HG03097 (cell line): Measurements from ENCODE around the gene DCTN5.
"Not testable (repeated sequence)": the region's sequence is repeated elsewhere in the genome, so short reads cannot be mapped to it uniquely, and the experiment has no call there.

Experiments
- ATAC-seq: cut with Tn5 transposase; IDR thresholded peaks from one replicate; pipeline ENCODE4 v1.9.1; 2021; ENCODE audit not compliant: unreplicated experiment, low FRiP score

DCTN5 gene

DNA sequence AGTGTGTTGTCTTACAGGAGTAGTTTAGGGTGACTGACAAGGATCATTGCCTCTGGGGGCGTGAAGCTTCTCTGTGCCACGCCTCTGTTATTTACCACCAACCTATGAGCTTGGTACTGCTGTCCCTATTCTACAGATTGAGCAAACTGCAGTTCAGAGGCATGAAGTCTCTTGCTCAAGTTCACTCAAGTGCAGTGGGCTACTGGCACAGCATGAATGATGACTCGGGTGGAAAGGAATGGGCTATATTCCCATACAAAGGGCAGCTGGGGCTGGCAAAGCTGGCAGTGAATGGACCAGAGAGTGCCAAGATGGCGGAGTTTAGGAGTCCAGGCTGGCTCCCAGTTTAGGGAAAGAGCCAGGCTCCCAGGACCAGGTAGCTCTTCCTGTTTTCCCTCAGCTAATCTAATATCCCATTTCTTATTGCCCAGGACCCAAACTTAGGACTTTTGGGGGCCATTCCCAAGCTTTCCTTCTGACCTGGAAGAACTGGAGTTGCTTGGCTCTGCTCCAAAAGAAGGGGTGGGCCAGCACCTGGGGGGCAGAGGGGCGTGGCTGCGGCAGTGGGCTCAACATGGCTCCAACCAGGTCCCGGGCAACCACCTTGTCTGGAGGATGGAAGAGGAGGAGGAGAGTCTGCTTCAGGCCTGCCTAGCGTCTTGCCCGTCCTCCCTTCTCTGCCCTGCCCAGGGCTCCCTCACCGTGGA is 50.4 kb downstream of the DCTN5 start:
- no peak for ATAC-seq

DNA sequence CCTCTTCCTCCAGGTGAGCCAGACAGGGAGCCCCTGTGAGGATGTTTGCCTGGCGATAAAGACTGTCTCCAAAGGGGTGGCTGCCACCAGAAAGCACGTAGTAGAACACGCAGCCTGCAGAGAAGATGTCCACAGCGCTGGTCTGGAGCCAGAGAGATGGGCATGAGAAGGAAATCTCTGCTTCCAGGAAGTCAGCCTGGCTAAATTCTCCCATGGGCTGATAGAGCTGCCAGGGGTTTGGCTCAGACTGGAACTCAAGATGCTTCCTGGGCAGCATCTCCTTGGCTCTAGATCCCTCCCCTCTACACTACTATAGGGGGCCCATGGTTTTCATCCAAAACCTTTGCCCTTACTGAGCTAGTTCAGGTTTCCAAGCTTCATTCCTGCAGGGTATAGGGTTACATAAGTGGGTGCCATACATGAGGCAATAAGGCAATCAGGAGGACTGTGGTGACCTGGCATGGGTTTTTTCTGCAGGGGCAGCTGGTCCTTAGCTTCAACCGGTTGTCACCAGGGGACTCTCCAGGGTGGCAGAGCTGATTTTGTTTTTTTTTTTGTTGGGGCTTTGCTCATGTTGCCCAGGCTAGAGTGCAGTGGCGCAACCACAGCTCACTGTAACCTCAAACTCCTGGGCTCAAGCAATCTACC is 51.0 kb downstream of the DCTN5 start:
- ATAC-seq, result no peak

DNA sequence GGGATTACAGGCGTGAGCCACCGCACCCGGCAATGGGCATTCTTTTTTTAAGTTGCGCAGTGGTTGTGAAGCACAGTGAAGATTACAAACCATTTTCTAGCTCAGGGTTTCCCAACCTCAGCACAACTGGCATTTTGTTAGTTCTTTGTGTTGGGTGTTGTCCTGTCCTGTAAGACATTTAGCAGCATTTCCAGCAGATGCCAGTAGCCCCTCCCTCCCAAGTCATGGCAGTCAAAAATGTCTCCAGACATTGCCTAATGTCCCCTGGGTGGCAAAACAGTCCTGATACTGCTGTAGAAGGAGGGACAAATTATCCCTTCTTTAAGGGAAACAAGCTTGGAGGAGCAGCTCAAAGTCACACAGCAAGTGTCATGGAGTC is 53.0 kb downstream of the DCTN5 start:
- ATAC-seq, result no peak

DNA sequence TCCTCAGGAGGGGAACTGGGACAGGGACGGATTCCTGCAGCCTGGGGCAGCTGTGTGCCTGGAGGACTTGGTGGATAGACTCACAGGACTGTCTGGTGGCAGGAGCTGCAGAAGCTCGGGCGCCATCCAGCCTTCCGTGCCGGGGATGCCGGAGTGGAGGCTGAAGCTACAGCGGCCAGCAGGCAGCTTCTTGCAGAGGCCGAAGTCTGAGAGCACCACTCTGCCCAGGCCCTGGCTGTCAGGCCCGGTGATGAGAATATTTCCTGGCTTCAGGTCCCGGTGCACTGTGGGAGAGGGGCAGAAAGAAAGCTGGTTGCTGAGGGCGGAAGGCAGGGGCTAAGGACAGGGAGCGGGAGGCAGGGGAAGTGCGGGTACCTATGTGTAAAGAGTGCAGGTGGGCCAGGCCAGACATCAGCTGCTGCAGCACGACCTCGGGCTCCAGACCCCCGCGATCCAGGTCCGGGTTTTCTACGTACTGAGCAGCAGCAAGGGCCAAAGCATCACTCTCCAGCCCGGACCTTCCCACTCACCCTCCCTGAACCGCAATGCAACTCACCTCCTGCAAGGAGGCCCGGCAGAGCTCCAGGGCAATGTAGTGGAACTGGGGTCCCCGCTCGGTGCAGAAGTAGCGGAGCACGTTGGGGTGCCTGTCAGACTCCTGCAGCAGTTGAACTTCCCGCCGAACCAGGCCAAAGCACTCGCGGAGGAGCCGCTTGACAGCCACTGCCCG is 53.5 kb downstream of the DCTN5 start:
- ATAC-seq, result no peak

DNA sequence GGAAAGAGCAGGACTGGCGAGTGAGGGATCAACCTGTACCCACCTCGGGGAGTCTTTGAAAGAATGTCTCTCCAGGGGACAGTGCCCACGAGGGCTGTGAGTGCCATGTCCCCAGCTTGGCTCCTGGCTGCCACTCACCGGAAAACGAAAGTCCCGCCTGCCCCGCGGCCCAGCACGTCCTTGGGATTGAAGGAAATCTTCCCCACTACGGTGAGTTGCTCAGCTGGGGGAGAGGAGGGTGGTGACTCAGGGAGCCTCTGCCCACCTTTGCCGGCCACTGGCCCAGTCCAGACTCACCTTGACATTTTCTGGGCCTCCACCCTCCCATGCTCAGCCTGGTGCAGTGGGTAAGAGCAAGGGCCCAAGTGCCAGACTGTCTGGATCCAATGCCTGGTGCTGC is 54.5 kb downstream of the DCTN5 start:
- no peak for ATAC-seq

DNA sequence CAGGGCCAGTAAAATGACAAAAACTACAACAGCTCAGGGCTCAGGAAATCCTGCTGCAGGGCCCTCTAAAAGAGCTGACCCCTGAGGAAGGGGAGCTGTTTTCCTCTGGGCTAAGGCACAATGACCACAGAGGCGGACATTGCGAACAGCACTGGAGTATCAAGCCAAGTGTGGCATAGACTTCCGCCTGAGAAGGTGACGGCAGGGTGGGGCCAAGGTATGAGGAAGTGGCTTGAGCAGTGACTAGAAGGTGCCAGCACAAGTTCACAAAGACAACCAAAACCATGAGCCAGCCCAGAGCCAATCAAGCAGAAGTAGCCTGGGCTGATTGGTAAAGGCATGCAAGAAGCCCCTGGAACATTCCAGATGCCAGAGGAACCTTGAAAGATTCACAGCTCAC is 57.8 kb downstream of the DCTN5 start:
- no peak for ATAC-seq

DNA sequence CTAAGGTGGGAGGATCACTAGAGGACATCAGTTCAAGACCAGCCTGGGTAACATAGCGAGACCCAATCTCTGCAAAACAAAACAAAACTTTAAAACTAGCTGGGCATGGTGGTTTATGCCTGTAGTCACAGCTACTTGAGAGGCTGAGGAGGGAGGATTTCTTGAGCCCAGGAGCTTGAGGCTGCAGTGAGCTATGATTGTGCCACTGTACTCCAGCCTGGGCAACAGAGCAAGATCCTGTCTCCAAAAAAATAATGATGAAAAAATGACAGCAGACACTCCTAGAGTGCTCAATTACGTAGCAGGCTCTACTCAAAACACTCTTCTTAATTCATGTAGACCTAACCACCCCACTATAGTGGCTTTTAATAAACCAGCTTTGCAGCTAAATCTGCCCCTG is 58.8 kb downstream of the DCTN5 start:
- ATAC-seq, result no peak

DNA sequence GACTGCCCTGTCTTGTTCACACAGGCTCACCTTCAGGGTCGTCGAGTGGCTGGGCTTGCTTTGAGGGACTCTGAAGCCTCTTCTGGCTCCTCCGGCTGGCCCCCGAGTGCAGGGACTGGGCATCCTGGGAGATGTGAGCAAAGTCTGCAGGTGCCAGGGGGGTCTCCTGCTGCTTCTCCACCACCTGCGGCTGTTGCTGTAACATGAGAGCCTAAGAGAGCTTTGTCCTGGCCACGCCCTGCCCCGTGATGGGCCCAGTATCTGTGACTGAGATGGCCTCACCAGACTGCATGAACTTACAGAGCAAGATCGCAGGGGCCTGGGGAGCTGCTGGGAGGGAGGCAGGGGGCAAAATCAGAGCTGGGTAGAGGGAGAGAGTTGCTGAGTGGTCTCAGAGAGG is 59.2 kb downstream of the DCTN5 start:
- ATAC-seq, result no peak

DNA sequence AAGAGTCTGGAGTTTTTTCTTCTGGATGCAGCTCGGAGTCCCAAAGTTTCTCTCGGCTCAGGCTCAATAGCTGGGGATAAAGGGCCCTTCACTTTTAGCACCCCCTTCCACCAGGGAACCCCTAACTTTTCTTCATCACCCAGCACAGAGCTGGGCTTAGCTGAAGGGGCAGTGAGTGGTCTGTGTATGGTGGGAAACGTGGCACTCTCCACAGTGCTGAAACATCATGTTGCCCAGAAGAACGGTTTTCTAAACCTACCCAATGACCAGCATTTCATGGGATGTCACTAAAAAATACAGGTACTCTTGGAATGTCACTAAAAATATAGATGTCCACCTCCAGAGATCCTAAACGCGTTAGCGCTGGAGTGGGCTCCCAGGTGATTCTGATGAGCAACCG is 59.8 kb downstream of the DCTN5 start:
- no peak for ATAC-seq

DNA sequence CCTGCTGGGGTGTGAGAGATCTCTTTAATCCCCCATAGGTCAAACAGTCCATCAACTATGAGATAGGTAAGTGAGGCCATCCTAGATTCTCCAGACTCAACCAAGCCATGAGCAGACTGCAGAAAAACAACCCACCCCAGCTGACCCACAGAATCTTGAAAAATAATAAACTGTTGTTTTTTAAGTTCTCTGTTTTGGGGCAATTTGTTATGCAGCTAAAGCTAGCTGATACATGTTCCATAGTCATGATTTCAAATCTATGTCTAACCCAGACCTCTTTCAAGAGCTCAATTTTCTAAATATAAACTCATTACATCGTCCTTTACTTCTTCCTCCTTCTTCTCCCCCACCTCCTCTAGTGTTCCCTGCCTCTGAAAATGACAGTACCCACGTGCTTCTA is 61.7 kb downstream of the DCTN5 start:
- no peak for ATAC-seq

DNA sequence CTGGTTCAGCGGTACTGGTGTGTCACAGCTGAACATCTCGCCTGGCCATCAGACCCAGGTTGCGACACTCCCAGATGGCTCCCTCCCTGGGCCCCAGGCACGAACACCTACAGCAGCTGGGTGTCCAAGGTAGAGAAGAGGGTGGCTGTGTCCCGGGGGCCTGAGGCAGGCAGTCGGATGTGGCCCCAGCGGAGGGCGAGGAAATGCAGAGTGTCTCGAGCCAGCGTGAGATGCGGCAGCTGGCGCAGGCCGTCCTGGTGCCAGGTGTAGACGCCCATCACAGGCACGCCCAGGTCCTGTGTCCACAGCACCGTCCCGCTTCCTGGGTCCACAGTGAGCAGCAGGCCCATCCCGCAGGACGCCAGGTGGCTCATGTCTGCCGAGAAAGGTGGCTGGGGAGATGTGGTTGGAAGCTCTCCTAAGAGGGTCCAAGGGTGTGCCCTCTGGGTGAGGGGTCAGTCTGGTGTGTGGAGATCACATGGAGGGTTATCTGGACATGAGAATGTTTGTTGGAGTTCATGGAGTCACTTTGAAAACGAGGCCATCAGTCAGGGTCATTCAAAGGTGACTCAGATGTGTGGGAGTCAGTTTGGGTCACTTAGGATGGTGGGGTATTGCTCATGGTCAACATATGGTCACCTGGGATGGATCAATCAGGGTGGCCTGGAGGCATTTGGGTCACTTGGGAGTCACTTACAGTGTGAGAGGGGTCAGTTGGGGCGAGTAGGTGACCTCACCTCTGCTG is 63.7 kb downstream of the DCTN5 start:
- no peak for ATAC-seq

DNA sequence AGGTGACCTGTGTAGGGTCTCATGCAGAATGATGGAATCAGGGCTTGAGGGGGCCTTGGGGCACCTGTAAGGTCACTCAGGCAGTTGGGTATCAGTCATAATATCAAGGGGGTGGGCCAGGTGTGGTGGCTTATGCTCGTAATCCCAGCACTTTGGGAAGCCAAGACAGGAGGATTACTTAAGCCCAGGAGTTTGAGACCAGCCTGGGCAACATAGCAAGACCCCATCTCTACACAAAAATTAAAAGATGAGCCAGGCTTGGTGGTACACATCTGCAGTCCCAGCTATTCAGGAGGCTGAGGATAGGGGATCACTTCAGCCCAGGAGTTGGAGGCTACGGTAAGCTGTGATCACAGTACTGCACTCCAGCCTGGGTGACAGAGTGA is 64.2 kb downstream of the DCTN5 start:
- ATAC-seq, result no peak

DNA sequence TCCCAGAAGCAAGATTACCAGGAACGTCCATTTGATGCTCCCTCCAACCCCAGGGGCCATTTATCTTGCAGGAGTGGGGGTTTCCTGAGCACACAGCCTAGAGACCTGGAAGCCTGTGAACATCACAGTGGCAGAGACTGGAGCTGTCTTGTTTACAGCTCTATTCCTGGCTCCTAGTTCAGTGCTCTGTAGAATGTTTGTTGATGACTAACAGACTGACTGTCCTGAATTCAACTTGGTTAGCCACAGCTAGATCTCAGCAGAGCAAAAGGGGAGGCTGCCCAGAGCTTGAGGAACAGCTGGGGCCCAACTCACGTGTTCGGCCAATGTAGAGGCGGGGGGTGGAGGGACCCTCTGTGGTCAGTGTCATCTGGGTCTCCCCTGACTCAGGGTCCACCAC is 65.2 kb downstream of the DCTN5 start:
- no peak for ATAC-seq

DNA sequence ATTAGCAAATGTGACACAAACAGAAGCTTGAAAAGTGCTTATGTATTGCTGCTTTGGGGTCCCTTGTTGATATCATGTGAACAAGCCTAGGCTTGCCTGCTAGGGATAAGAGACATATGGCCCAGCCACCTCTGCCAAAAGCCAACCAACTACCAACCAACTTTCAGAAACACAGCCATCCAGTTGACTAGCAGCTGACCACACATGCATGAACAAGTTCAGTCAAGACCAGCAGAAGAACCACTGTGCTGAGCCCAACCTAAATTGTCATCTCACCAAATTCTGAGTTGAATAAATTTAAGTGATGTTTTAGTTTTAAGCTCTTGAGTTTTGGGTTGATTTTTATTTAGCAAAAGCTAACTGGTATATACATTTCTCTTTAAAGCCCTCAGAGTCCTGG is 68.3 kb downstream of the DCTN5 start:
- ATAC-seq, result no peak

DNA sequence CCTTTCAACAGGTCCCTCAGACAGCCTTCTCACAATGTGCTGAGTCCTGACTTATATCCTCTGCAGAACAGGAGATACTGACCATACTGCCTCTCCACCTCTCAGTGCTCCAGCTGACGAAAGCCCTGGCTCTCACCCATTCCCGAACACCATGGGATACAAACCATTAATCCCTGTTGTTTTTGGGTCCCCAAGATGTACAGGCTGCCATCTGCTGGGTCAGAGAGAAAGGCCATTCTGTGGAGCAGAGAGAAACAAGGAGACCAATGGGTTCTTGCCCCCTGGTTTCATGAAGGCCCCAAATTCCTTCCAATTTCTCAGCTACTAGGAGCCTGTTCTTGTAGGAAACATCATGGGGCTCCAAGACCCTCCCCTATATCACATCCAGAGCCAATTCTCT is 68.7 kb downstream of the DCTN5 start:
- ATAC-seq, result no peak

DNA sequence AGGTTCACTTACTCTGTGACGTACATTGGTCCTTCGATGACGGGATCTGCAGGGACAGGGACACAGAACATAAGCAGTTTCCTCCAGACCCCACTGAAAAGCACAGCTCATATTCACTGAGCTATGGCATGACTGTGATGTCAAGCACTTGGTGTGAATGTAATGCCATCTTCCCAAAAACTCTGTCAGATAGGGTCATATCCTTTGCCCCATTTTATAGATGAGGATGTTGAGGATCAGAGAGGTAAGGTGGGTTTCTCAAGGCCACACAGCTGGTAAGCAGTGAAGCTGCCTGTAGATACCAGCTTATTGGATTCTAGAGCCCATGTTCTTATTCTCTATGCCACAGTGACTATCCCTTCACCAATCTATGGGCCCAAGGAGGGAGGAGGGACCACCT is 69.2 kb downstream of the DCTN5 start:
- no peak for ATAC-seq

DNA sequence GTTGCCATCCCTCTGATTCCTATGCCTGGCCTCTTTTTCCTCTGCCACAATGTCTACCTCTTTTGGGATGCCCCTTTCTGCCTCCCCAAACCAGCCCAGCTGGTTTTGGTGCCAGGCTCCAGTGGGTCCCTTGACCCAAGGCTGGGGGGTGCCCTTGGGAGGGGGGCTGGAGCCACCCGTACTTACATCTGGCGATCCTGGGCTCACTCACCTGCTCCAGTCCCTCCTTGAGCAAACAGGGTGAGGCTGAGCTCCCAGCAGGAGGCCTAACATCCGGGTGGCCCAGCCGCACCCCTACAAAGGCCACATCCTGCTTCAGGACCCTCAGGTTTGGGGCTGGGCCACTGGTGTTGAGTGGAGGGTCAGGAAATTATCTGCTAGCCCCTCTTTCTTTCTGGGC is 70.5 kb downstream of the DCTN5 start:
- ATAC-seq, result no peak

DNA sequence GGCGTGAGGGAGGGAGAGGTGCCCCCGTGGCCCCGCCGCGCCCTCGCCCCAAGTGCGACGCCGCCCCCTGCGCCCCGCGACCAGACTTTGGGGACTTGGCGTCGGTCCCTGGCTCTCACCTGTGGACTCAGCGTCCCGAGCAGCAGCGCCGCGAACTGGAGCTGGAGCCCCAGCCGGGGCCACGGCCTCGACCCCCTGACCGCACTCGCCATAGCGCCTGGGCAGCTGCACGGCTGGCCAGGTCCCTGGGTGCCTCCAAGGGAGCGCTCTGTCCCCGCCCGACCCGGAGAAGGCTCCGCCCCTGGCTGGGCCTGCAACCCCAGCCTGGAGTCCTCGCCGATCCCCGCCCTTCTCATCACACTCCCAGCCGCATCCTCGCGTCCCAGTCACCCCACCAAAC is 71.7 kb downstream of the DCTN5 start, which contains the start of gene ERN2:
ERN2 (minus strand) TSS at position 247 of the 400 bp plus-strand sequence; CDS start at position 212, 35 bp downstream.
- ATAC-seq, result no peak

DNA sequence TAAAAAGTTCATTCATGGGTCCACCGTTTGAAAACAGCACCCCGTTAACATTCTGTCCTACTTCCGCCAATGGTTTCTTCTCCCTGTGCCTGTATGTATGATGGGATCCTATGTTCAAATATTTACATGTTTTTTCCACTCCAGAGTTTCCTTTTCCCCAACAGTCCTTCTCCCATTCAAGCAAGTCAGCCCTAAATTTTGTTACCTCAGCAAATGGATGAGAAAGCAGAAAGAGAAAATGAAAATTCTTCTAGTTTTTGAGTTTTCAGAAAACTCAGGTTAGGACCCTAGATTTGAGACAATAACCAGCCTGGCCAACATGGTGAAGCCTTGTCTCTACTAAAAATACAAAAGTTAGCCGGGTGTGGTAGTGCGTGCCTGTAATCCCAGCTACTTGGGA is 75.2 kb downstream of the DCTN5 start:
- no peak for ATAC-seq

DNA sequence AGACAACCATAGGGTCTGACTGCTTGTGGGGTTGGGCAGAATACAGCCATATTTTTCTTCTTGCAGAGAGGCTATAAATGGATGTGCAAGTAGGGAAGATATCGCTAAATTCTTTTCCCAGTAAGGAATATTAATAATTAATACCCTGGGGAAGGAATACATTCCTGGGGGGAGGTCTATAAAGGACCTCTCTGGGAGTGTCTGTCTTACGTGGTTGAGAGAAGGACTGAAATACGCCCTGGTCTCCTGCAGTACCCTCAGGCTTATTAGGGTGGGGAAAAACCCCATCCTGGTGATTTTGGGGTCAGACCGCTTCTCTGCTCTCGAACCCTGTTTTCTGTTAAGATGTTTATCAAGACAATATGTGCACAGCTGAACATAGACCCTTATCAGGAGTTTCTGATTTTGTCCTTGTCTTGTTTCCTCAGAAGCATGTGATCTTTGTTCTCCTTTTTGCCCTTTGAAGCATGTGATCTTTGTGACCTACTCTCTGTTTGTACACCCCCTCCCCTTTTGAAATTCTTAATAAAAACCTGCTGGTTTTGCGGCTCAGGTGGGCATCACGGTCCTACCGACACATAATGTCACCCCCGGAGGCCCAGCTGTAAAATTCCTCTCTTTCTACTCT is 81.5 kb downstream of the DCTN5 start:
- not testable (repeated sequence) for ATAC-seq
